Measurements from ENCODE around the gene SCO2. TPM values are rescaled to one million over a fixed set of nuclear protein-coding genes. Genes with fewer than 3 reads are reported as not detected.

The SCO2 gene
- total RNA-seq, 2 donors from 2014 or later = 0.89 to 2.3 TPM

DNA sequence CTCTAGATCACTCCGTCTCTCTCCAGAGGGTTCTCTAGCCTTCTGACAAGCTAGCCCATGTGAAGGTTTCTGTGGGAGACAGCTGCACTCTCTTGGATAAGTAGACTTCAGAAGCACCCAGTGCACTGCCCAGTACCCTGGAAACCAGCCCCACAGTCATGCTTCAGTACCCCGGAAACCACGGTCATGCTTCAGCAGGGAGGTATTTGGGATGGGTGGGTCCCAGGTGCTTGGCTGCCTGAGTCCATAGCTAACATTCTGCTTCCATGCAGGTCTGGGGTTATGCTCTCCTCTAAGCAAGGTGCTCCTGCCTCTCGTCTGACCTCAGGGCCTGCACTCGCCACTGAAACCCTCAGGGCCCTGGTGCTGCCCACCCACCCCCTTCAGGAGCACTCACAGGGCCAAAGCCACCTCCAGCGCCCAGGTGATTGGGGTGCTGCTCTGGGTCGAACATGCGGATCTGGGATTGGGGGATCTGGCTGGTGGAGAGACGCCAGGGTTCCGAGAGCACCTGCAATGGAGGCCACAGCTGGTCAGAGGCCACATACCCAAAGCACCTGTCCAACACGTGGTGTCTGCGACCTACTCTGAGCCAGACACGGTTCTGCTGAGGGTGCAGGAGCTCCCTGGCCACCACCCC, 44.6 kb upstream of the SCO2 start:
- peaks cover 4% of the 10 kb centered on the region for H3K27me3 Mint-ChIP-seq (ENCODE audit: insufficient read depth)
- 93 to 99% methylated on average over 9 to 13 of the region's 13 CpGs for WGBS, 2 experiments (ENCODE audit: insufficient coverage in 1 of 2, insufficient read length in 1 of 2)

DNA sequence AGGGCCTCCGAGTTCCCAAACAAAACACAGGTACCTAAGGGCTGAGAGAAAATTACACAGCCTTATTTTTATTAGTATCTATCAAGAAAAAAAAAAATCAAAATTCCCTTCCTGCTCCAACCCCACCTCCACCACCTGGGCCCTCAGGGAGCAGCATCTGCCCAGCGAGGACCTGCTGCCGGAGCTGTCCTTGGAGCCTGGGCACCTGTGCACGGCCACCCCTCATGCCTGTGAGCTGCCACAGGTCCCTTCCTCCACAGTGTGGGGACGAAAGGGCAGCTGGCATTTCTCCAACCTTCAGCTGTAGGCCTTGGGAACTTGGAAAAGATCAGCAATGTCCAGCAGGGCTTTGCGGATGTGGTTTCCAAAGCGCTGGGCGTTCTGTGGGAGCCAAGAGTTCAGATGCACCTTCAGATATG, 43.7 kb upstream of the SCO2 start:
- H3K4me1 Mint-ChIP-seq = no peaks in the 10 kb centered on the region
- no peak for DNase-seq
- TF ChIP-seq CTCF (conservative IDR thresholded peaks at IDR 0.05) = no peak
- Histone ChIP-seq H3K27me3 (ENCODE audit: control insufficient read depth, insufficient read depth, low read length, poor library complexity, severe bottlenecking) (peaks cover 9% of the 10 kb centered on the region), H3K4me1 (ENCODE audit: control insufficient read depth, insufficient read depth, low read length) (no peaks in the 10 kb centered on the region), H3K27ac (ENCODE audit: low read depth, low read length) (no peak overlapping the region), H3K9me3 (ENCODE audit: control insufficient read depth, low read length) (no peaks in the 10 kb centered on the region), H3K9ac (ENCODE audit: extremely low read depth, low read length, poor library complexity, severe bottlenecking) (no peak overlapping the region), H3K4me3 (ENCODE audit: low read length) (no peak overlapping the region), H3K36me3 (ENCODE audit: control insufficient read depth, insufficient read depth, low read length) (peaks cover 62% of the 10 kb centered on the region)
- peaks cover 12% of the 10 kb centered on the region for H3K27me3 Mint-ChIP-seq (ENCODE audit: insufficient read depth)
- peaks cover 50% of the 10 kb centered on the region for H3K36me3 Mint-ChIP-seq (ENCODE audit: low read depth)
- H3K27ac Mint-ChIP-seq = no peak overlapping the region
- WGBS, 2 experiments (ENCODE audit: insufficient coverage in 1 of 2, insufficient read length in 1 of 2) = 95 to 99% methylated on average over 7 of the region's 8 CpGs
- no peaks in the 10 kb centered on the region for H3K9me3 Mint-ChIP-seq
- no peak overlapping the region for H3K4me3 Mint-ChIP-seq

More for the DNA sequence above, 44.6 kb upstream of the SCO2 start:
- Histone ChIP-seq H3K9ac (ENCODE audit: extremely low read depth, low read length, poor library complexity, severe bottlenecking) (no peak overlapping the region), H3K27ac (ENCODE audit: low read depth, low read length) (no peak overlapping the region), H3K9me3 (ENCODE audit: control insufficient read depth, low read length) (no peaks in the 10 kb centered on the region), H3K4me1 (ENCODE audit: control insufficient read depth, insufficient read depth, low read length) (no peaks in the 10 kb centered on the region), H3K4me3 (ENCODE audit: low read length) (no peak overlapping the region), H3K36me3 (ENCODE audit: control insufficient read depth, insufficient read depth, low read length) (peaks cover 68% of the 10 kb centered on the region), H3K27me3 (ENCODE audit: control insufficient read depth, insufficient read depth, low read length, poor library complexity, severe bottlenecking) (no peaks in the 10 kb centered on the region)
- Mint-ChIP-seq H3K27ac (no peak overlapping the region), H3K4me3 (no peak overlapping the region), H3K9me3 (no peaks in the 10 kb centered on the region), H3K36me3 (ENCODE audit: low read depth) (peaks cover 50% of the 10 kb centered on the region), H3K4me1 (no peaks in the 10 kb centered on the region)
- no peak for TF ChIP-seq CTCF (conservative IDR thresholded peaks at IDR 0.05)
- DNase-seq = no peak

DNA sequence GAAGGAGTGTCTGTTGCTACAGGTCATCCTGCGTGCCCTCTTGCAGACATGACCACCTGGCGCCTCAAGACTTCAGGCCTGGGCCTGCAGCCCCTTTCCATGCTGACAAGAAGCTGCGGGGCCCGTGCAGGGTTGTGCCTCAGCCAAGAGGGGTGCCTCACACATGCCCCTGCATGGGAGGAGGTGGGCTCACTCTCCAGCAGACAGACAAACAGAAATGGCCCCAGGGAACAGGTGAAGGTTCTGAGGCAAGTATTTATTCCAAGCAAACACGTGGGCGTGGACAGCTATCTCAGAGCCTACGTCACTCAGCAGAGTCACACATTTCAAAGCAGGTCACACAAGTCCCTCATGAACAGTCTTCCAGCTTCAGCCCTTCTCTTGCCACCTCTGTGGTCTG, 43.2 kb upstream of the SCO2 start:
- 95 to 96% methylated on average over 6 to 7 of the region's 7 CpGs for WGBS, 2 experiments (ENCODE audit: insufficient coverage in 1 of 2, insufficient read length in 1 of 2)
- no peak overlapping the region for H3K4me3 ChIP-seq (ENCODE audit: low read length)
- peaks cover 59% of the 10 kb centered on the region for H3K36me3 ChIP-seq (ENCODE audit: control insufficient read depth, insufficient read depth, low read length)
- Mint-ChIP-seq H3K27ac (no peak overlapping the region), H3K9me3 (no peaks in the 10 kb centered on the region), H3K4me1 (peaks cover under 1% of the 10 kb centered on the region), H3K27me3 (ENCODE audit: insufficient read depth) (peaks cover 15% of the 10 kb centered on the region), H3K36me3 (ENCODE audit: low read depth) (peaks cover 50% of the 10 kb centered on the region), H3K4me3 (no peak overlapping the region)
- no peaks in the 10 kb centered on the region for H3K9me3 ChIP-seq (ENCODE audit: control insufficient read depth, low read length)
- no peaks in the 10 kb centered on the region for H3K4me1 ChIP-seq (ENCODE audit: control insufficient read depth, insufficient read depth, low read length)
- TF ChIP-seq CTCF (conservative IDR thresholded peaks at IDR 0.05) = no peak
- H3K9ac ChIP-seq (ENCODE audit: extremely low read depth, low read length, poor library complexity, severe bottlenecking) = no peak overlapping the region
- H3K27me3 ChIP-seq (ENCODE audit: control insufficient read depth, insufficient read depth, low read length, poor library complexity, severe bottlenecking) = peaks cover 13% of the 10 kb centered on the region
- DNase-seq = no peak
- H3K27ac ChIP-seq (ENCODE audit: low read depth, low read length) = no peak overlapping the region
